H9 (cell line): ENCODE data around the gene FGD5. TPM values are rescaled to one million over a fixed set of nuclear protein-coding genes. Genes with fewer than 3 reads are reported as not detected.

Source experiments
- DNase-seq: peaks from one replicate; pipeline ENCODE4 v3.0.0-alpha.2; 2017
- H2AFZ ChIP-seq: one replicate; pipeline ENCODE4 v1.6.1; 2013; ENCODE audit warnings: mild to moderate bottlenecking, low read length, control low read depth, moderate library complexity
- H2AK5ac ChIP-seq: 2 replicates; pipeline ENCODE4 v1.6.1; 2013; ENCODE audit warnings: low read length, control low read depth, mixed read lengths; ENCODE audit not compliant: insufficient read length
- H2BK120ac ChIP-seq: one replicate; pipeline ENCODE4 v1.6.1; 2013; ENCODE audit warnings: low read depth, mild to moderate bottlenecking, low read length, control low read depth, inconsistent platforms; ENCODE audit not compliant: poor library complexity, severe bottlenecking
- H2BK12ac ChIP-seq: 2 replicates; pipeline ENCODE4 v1.6.1; 2013; ENCODE audit warnings: low read length, control low read depth, mixed read lengths, low read depth; ENCODE audit not compliant: insufficient read length
- H2BK15ac ChIP-seq: 2 replicates; pipeline ENCODE4 v1.6.1; 2013; ENCODE audit warnings: low read depth, low read length, control low read depth
- H2BK20ac ChIP-seq: one replicate; pipeline ENCODE4 v1.6.1; 2013; ENCODE audit warnings: low read depth, mild to moderate bottlenecking, low read length, control low read depth, inconsistent platforms; ENCODE audit not compliant: poor library complexity, severe bottlenecking
- H2BK5ac ChIP-seq: 2 replicates; pipeline ENCODE4 v1.6.1; 2013; ENCODE audit warnings: low read length, control low read depth, mixed read lengths; ENCODE audit not compliant: insufficient read length
- H3K14ac ChIP-seq: 2 replicates; pipeline ENCODE4 v1.6.1; 2013; ENCODE audit warnings: low read length, control low read depth; ENCODE audit not compliant: insufficient read depth
- H3K18ac ChIP-seq: 2 replicates; pipeline ENCODE4 v1.6.1; 2013; ENCODE audit warnings: low read depth, mild to moderate bottlenecking, mixed read lengths, low read length, control low read depth; ENCODE audit not compliant: insufficient read length
- H3K23ac ChIP-seq: 2 replicates; pipeline ENCODE4 v1.6.1; 2013; ENCODE audit warnings: low read length, control low read depth, mixed read lengths, low read depth; ENCODE audit not compliant: insufficient read length
- H3K23me2 ChIP-seq: 2 replicates; pipeline ENCODE4 v1.6.1; 2013; ENCODE audit warnings: low read depth, mild to moderate bottlenecking, mixed read lengths, low read length, control low read depth; ENCODE audit not compliant: insufficient read length, poor library complexity, severe bottlenecking
- H3K27ac ChIP-seq: 2 replicates; pipeline ENCODE4 v1.5.1; 2013; ENCODE audit warnings: low read length, control low read depth, mixed read lengths, low read depth; ENCODE audit not compliant: insufficient read length
- H3K27me3 ChIP-seq: 2 replicates; pipeline ENCODE4 v1.6.1; 2013; ENCODE audit warnings: low read length, control low read depth, inconsistent platforms; ENCODE audit not compliant: insufficient read depth
- H3K4ac ChIP-seq: 2 replicates; pipeline ENCODE4 v1.6.1; 2013; ENCODE audit warnings: low read depth, mild to moderate bottlenecking, control low read depth, inconsistent platforms, low read length, moderate library complexity
- H3K4me1 ChIP-seq: 2 replicates; pipeline ENCODE4 v1.6.1; 2013; ENCODE audit warnings: low read length, control low read depth, inconsistent platforms; ENCODE audit not compliant: insufficient read depth
- H3K4me2 ChIP-seq: 2 replicates; pipeline ENCODE4 v1.6.1; 2013; ENCODE audit warnings: low read length, control low read depth, mixed read lengths; ENCODE audit not compliant: insufficient read length, insufficient read depth
- H3K56ac ChIP-seq: 2 replicates; pipeline ENCODE4 v1.6.1; 2013; ENCODE audit warnings: low read depth, mild to moderate bottlenecking, mixed read lengths, low read length, control low read depth; ENCODE audit not compliant: insufficient read length
- H3K79me1 ChIP-seq: 2 replicates; pipeline ENCODE4 v1.6.1; 2013; ENCODE audit warnings: low read depth, mild to moderate bottlenecking, moderate library complexity, low read length, control low read depth, inconsistent platforms; ENCODE audit not compliant: insufficient read depth, poor library complexity, severe bottlenecking
- H3K79me2 ChIP-seq: 2 replicates; pipeline ENCODE4 v1.6.1; 2013; ENCODE audit warnings: low read length, control low read depth, inconsistent platforms; ENCODE audit not compliant: insufficient read depth
- H3K9ac ChIP-seq: 2 replicates; pipeline ENCODE4 v1.6.1; 2013; ENCODE audit warnings: low read length, control low read depth, mixed read lengths; ENCODE audit not compliant: insufficient read length; ENCODE audit errors: extremely low read depth
- H3K9me3 ChIP-seq: one replicate; pipeline ENCODE4 v1.6.1; 2013; ENCODE audit warnings: low read depth, low read length, inconsistent platforms; ENCODE audit not compliant: control insufficient read depth
- H3T11ph ChIP-seq: one replicate; pipeline ENCODE4 v1.6.1; 2013; ENCODE audit warnings: mild to moderate bottlenecking, low read length, control low read depth, inconsistent platforms
- H4K20me1 ChIP-seq: one replicate; pipeline ENCODE4 v1.6.1; 2013; ENCODE audit not compliant: control insufficient read depth, insufficient read length, insufficient read depth
- H4K5ac ChIP-seq: 2 replicates; pipeline ENCODE4 v1.6.1; 2013; ENCODE audit warnings: low read depth, mild to moderate bottlenecking, mixed read lengths, low read length, control low read depth; ENCODE audit not compliant: insufficient read length
- H4K8ac ChIP-seq: replicated peaks from 2 replicates; pipeline ENCODE4 v1.6.1; 2013; ENCODE audit warnings: low read length, control low read depth, mixed read lengths, low read depth; ENCODE audit not compliant: insufficient read length
- H4K91ac ChIP-seq: 2 replicates; pipeline ENCODE4 v1.6.1; 2013; ENCODE audit warnings: low read depth, mild to moderate bottlenecking, moderate library complexity, mixed read lengths, low read length, control low read depth; ENCODE audit not compliant: insufficient read length
- H3K27ac Mint-ChIP-seq, 3 experiments: 2 replicates in 2 of 3; 3 replicates in 1 of 3; pipeline ENCODE4 v1.8.0; 2020 to 2021; ENCODE audit warnings: mixed read lengths in 3 of 3, mild to moderate bottlenecking in 1 of 3, moderate library complexity in 1 of 3
- H3K27me3 Mint-ChIP-seq: 2 replicates; pipeline ENCODE4 v1.8.0; 2021; ENCODE audit warnings: low read depth, mild to moderate bottlenecking, moderate library complexity, mixed read lengths
- H3K36me3 Mint-ChIP-seq, 3 experiments: 2 replicates in 2 of 3; 3 replicates in 1 of 3; pipeline ENCODE4 v1.8.0; 2020 to 2021; ENCODE audit warnings: low read depth in 3 of 3, mixed read lengths in 3 of 3; ENCODE audit not compliant: insufficient read depth in 1 of 3
- H3K4me1 Mint-ChIP-seq, 2 experiments: 2 replicates each; pipeline ENCODE4 v1.8.0; 2020; ENCODE audit warnings: mixed read lengths in 2 of 2
- H3K4me3 Mint-ChIP-seq, 2 experiments: 2 replicates in 1 of 2; 3 replicates in 1 of 2; pipeline ENCODE4 v1.8.0; 2020 to 2021; ENCODE audit warnings: mild to moderate bottlenecking in 2 of 2, mixed read lengths in 2 of 2, moderate library complexity in 1 of 2
- H3K9me3 Mint-ChIP-seq, 2 experiments: 2 replicates in 1 of 2; 3 replicates in 1 of 2; pipeline ENCODE4 v1.8.0; 2020; ENCODE audit warnings: mild to moderate bottlenecking in 2 of 2, mixed read lengths in 2 of 2, moderate library complexity in 1 of 2
- WGBS: extraction: QIAGEN DNeasy Blood & Tissue Kit; methylation state at CpG from one replicate; pipeline ENCODE4 v1.1.7; 2013; ENCODE audit warnings: missing lambda C conversion rate, low lambda C conversion rate, mixed read lengths; ENCODE audit not compliant: insufficient read length; ENCODE audit errors: extremely low coverage; 5-methylcytosine and 5-hydroxymethylcytosine counted together
- total RNA-seq: library from RNA; stranded (reverse); gene quantifications from 2 replicates; pipeline ENCODE4 v1.2.1, GENCODE V29; 2021
- TF ChIP-seq, protein P1 (sequence below): fragments of 200-600 bp; sonication (generic); conservative IDR thresholded peaks from 3 replicates; pipeline ENCODE4 v1.8.0; 2021; ENCODE audit warnings: antibody characterized with exemption, mild to moderate bottlenecking

The FGD5 gene
- total RNA-seq, 1 experiment from 2014 or later: 7.8 TPM

DNA sequence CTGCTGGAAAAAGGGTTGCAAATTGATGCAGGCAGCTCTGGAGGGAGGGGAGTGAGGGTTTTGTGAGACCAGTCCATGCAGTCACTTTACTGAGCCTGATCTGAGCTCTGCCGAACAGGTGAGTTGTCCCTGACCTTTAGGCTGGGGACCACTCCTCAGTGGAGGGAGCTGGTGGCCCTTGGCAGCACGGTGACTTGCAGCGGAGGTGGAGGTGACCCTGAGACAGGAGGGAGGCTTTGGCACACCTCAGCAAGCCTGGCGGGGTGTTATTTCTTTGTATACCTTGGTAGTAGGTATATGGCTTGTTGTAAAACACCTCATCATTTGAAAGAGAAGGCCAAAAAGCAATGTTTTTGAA is 43.5 kb downstream of the FGD5 start:
- peaks cover 30 to 43% of the 10 kb centered on the region in 2 experiments for H3K4me1 Mint-ChIP-seq
- Histone ChIP-seq H3K4me2 (no peak overlapping the region), H2BK20ac (no peak overlapping the region), H3K9me3 (no peaks in the 10 kb centered on the region), H3K4ac (no peak overlapping the region), H2AK5ac (no peak overlapping the region), H2BK12ac (no peak overlapping the region), H3K27me3 (no peaks in the 10 kb centered on the region), H3K14ac (no peak overlapping the region), H3K23me2 (no peaks in the 10 kb centered on the region), H2BK120ac (no peak overlapping the region), H3K9ac (no peak overlapping the region), H4K5ac (no peak overlapping the region), H3K56ac (no peak overlapping the region), H2AFZ (no peak overlapping the region), H2BK15ac (no peak overlapping the region), H3K79me1 (no peaks in the 10 kb centered on the region), H3K4me1 (peaks cover 10% of the 10 kb centered on the region; the same call in 1 of the 2 replicates), H3K18ac (no peak overlapping the region), H3T11ph (no peak overlapping the region), H4K91ac (no peak overlapping the region), H3K27ac (no peak overlapping the region), H3K23ac (no peak overlapping the region), H2BK5ac (no peak overlapping the region), H4K8ac (no peak overlapping the region), H3K79me2 (no peaks in the 10 kb centered on the region), H4K20me1 (no peaks in the 10 kb centered on the region)
- no peak overlapping the region; a peak in 1 of 7 replicates for H3K27ac Mint-ChIP-seq
- no peaks in the 10 kb centered on the region for H3K9me3 Mint-ChIP-seq
- TF ChIP-seq, protein P1, sequence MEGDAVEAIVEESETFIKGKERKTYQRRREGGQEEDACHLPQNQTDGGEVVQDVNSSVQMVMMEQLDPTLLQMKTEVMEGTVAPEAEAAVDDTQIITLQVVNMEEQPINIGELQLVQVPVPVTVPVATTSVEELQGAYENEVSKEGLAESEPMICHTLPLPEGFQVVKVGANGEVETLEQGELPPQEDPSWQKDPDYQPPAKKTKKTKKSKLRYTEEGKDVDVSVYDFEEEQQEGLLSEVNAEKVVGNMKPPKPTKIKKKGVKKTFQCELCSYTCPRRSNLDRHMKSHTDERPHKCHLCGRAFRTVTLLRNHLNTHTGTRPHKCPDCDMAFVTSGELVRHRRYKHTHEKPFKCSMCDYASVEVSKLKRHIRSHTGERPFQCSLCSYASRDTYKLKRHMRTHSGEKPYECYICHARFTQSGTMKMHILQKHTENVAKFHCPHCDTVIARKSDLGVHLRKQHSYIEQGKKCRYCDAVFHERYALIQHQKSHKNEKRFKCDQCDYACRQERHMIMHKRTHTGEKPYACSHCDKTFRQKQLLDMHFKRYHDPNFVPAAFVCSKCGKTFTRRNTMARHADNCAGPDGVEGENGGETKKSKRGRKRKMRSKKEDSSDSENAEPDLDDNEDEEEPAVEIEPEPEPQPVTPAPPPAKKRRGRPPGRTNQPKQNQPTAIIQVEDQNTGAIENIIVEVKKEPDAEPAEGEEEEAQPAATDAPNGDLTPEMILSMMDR: no peak
- no CpG with 5 or more reads among the region's 4 CpGs for WGBS
- no peak for DNase-seq
- no peaks in the 10 kb centered on the region for H3K36me3 Mint-ChIP-seq
- H3K4me3 Mint-ChIP-seq: no peak overlapping the region
- peaks cover 2% of the 10 kb centered on the region for H3K27me3 Mint-ChIP-seq
